Motor neuron (in vitro differentiated cells): ENCODE results near the gene SPINK5. TPM values are rescaled to one million over a fixed set of nuclear protein-coding genes. Genes with fewer than 3 reads are reported as not detected.
"Not testable (repeated sequence)": the region's sequence is repeated elsewhere in the genome, so short reads cannot be mapped to it uniquely, and the experiment has no call there.

Experiments used
- ATAC-seq, 8 experiments: fragments of 200-7000 bp; cut with Tn5 transposase; replicated peaks in 6 of 8; 2 replicates each; pipeline ENCODE4 v1.8.0; 2021; ENCODE audit warnings: mild to moderate bottlenecking in 8 of 8, moderate library complexity in 8 of 8
- H3K27ac ChIP-seq, 2 donors: fragments of 250-450 bp; sonication (Bioruptor Pico); 2 replicates each; pipeline ENCODE4 v1.9.0; 2021; ENCODE audit warnings: antibody characterized with exemption in 2 of 2, mild to moderate bottlenecking in 2 of 2, moderate library complexity in 1 of 2
- H3K4me1 ChIP-seq, 2 donors: fragments of 250-450 bp; sonication (Bioruptor Pico); replicated peaks in 1 of 2; 2 replicates each; pipeline ENCODE4 v1.6.1; 2021; ENCODE audit warnings: antibody characterized with exemption in 2 of 2, mild to moderate bottlenecking in 2 of 2, moderate library complexity in 1 of 2
- H3K4me3 ChIP-seq, 5 donors: fragments of 250-450 bp; sonication (Bioruptor Pico); 2 replicates each; pipeline ENCODE4 v1.9.0; 2021; ENCODE audit warnings: antibody characterized with exemption in 5 of 5, mild to moderate bottlenecking in 5 of 5, moderate library complexity in 4 of 5
- WGBS, 10 experiments: fragments of 450-650 bp; shearing (Covaris generic); methylation state at CpG; one replicate each; pipeline ENCODE4 v1.0.0; 2022; 5-methylcytosine and 5-hydroxymethylcytosine counted together
- in situ Hi-C, 9 experiments: fragments of 400-800 bp; cut with MboI; loops; one replicate each; pipeline ENCODE4 v1.15.0; 2021; ENCODE audit warnings: low sequenced_read_pairs in 9 of 9, low pct_unique_long_range_greater_than_20kb in 2 of 9; ENCODE audit not compliant: unreplicated experiment in 9 of 9
- total RNA-seq, 8 experiments: library from RNA; unstranded; fragments of 300-600 nt; gene quantifications; 2 replicates each; pipeline versions ENCODE4 v1.2.3 to v1.2.4, GENCODE V29; 2022

SPINK5 gene, protein sequence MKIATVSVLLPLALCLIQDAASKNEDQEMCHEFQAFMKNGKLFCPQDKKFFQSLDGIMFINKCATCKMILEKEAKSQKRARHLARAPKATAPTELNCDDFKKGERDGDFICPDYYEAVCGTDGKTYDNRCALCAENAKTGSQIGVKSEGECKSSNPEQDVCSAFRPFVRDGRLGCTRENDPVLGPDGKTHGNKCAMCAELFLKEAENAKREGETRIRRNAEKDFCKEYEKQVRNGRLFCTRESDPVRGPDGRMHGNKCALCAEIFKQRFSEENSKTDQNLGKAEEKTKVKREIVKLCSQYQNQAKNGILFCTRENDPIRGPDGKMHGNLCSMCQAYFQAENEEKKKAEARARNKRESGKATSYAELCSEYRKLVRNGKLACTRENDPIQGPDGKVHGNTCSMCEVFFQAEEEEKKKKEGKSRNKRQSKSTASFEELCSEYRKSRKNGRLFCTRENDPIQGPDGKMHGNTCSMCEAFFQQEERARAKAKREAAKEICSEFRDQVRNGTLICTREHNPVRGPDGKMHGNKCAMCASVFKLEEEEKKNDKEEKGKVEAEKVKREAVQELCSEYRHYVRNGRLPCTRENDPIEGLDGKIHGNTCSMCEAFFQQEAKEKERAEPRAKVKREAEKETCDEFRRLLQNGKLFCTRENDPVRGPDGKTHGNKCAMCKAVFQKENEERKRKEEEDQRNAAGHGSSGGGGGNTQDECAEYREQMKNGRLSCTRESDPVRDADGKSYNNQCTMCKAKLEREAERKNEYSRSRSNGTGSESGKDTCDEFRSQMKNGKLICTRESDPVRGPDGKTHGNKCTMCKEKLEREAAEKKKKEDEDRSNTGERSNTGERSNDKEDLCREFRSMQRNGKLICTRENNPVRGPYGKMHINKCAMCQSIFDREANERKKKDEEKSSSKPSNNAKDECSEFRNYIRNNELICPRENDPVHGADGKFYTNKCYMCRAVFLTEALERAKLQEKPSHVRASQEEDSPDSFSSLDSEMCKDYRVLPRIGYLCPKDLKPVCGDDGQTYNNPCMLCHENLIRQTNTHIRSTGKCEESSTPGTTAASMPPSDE
- total RNA-seq: 1 to 10 TPM in 1 of 8 experiments, under 1 TPM in 4, not detected in 3; 0.05 to 8.3 (median 0.15) TPM

DNA sequence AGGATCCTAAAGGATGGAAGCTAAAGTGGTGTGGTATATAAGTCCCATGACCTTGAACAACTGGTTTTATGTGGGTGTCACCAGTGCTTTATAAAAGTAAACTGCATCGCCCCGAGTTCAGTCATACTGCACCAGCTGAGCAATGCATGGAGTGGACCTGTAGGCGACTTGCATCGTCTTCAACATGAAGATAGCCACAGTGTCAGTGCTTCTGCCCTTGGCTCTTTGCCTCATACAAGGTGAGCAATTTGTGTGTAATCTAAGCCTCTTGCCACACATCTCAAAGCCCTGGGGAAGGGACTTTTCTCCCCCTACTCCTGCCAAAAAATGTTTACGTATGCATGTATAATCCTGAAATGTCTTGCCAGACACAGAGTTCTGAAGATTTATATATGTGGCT, at the start of gene SPINK5:
Gene SPINK5 (plus strand): TSS at position 120 of the 400 bp plus-strand sequence. CDS start 65 bp downstream, at position 185.
- in situ Hi-C loops: no loop called here
- Histone ChIP-seq H3K27ac (no peak within 1 kb of the TSS), H3K4me3 (no peak within 1 kb of the TSS), H3K4me1 (no peaks in the 10 kb centered on the region)
- ATAC-seq: no peak
- WGBS, 10 experiments: 14 to 100% (median 88%) methylated on average over 1 to 4 of the region's 5 CpGs; no CpG with 5 or more reads in 5 of the 10 experiments

GRCh38 chr5:148014276-148014675, 49.5 kb upstream of the SPINK5 start:
- in situ Hi-C loops: no loop called here
- 13 to 100% (median 72%) methylated on average over 1 to 3 of the region's 3 CpGs; no CpG with 5 or more reads in 1 of the 10 experiments for WGBS, 10 experiments
- ATAC-seq: peak in 4 of 8 experiments; percentile 11 to 57 (median 35)
- Histone ChIP-seq H3K4me1 (no peaks in the 10 kb centered on the region), H3K4me3 (no peak overlapping the region), H3K27ac (no peak overlapping the region)

GRCh38 chr5:148020257-148020988, 43.4 kb upstream of the SPINK5 start:
- in situ Hi-C loops: no loop called here
- peak in 2 of 8 experiments; percentile 55 to 57 for ATAC-seq
- H3K4me1 ChIP-seq: no peaks in the 10 kb centered on the region
- WGBS, 10 experiments: 18 to 100% (median 90%) methylated on average over 1 to 3 of the region's 3 CpGs
- H3K4me3 ChIP-seq: no peak overlapping the region
- no peak overlapping the region for H3K27ac ChIP-seq

GRCh38 chr5:148027505-148027904, 36.3 kb upstream of the SPINK5 start:
- in situ Hi-C loops: no loop called here
- H3K4me3 ChIP-seq: no peak overlapping the region
- H3K27ac ChIP-seq: no peak overlapping the region
- WGBS, 10 experiments: 0 to 94% (median 81%) methylated on average over 2 to 3 of the region's 3 CpGs
- H3K4me1 ChIP-seq: no peaks in the 10 kb centered on the region
- no peak for ATAC-seq

GRCh38 chr5:148029131-148029530, 34.6 kb upstream of the SPINK5 start:
- Histone ChIP-seq H3K4me1 (peaks cover 0 to 3% of the 10 kb centered on the region in 2 donors), H3K27ac (no peak overlapping the region), H3K4me3 (no peak overlapping the region)
- in situ Hi-C loops: no loop called here
- 5 to 97% (median 90%) methylated on average over 2 to 4 of the region's 4 CpGs for WGBS, 10 experiments
- no peak for ATAC-seq

DNA sequence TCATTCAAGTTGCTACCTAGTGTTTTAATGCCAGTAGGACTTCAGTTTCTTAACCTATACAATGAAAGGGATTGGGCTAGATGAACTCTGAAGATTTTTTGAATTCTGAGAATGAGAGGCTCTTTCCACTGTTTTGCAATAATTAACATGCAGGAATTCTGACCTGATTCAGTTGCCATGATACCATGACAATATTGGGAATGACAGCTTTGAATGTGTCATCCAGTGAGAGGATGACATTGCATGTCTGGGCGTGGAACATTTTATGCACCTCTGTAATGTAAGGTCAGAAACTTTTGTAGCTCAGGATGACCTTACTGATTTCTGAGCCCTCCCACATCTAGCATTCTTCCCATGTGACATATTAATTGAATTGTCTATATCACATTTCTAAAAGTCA, 30.6 kb upstream of the SPINK5 start:
- Histone ChIP-seq H3K27ac (no peak overlapping the region), H3K4me3 (no peak overlapping the region), H3K4me1 (peaks cover 0 to 3% of the 10 kb centered on the region in 2 donors)
- in situ Hi-C loops: no loop called here
- 0 to 50% (median 33%) methylated on average over 1 of the region's 1 CpG; no CpG with 5 or more reads in 5 of the 10 experiments for WGBS, 10 experiments
- ATAC-seq: peak; percentile 57 to 99 (median 80)

DNA sequence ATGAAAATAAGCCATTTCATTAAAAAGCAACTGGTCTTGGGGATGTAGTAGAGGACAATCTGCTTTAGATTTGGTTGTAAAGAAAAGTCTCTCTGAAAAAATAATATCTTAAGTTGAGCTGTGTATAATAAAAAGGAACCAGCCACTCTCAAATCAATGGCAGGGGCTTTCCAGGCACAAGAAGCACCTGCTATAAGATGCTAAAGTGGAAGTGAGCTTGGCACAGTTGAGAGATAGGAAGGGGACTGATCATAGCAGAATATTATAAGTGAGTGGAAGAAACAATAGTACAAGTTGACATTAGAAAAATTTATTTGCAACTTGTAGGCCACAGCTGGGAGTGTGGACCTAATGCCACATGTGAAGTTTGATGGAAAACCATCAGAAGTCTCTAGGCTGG, 28.1 kb upstream of the SPINK5 start:
- Histone ChIP-seq H3K4me3 (no peak overlapping the region), H3K27ac (no peak overlapping the region), H3K4me1 (peaks cover 0 to 3% of the 10 kb centered on the region in 2 donors)
- ATAC-seq: no peak
- in situ Hi-C loops: no loop called here

GRCh38 chr5:148042881-148043280, 20.9 kb upstream of the SPINK5 start:
- 15 to 100% (median 90%) methylated on average over 2 to 5 of the region's 5 CpGs; no CpG with 5 or more reads in 3 of the 10 experiments for WGBS, 10 experiments
- Histone ChIP-seq H3K27ac (no peak overlapping the region), H3K4me1 (no peaks in the 10 kb centered on the region), H3K4me3 (no peak overlapping the region)
- peak in 2 of 8 experiments; percentile 40 to 54 for ATAC-seq
- in situ Hi-C loops: no loop called here

- ATAC-seq: no peak
- Histone ChIP-seq H3K4me1 (no peaks in the 10 kb centered on the region), H3K4me3 (no peak overlapping the region), H3K27ac (no peak overlapping the region)
- in situ Hi-C loops: no loop called here
- WGBS, 10 experiments: 27 to 100% (median 93%) methylated on average over 2 of the region's 2 CpGs; no CpG with 5 or more reads in 4 of the 10 experiments
These were observed 20.1 kb upstream of the SPINK5 start for GRCh38 chr5:148043705-148044104.

- ATAC-seq, in situ Hi-C loops, H3K4me3 ChIP-seq, H3K27ac ChIP-seq, H3K4me1 ChIP-seq: not testable (repeated sequence)
- WGBS, 10 experiments: 9 to 86% (median 67%) methylated on average over 1 to 2 of the region's 2 CpGs; no CpG with 5 or more reads in 1 of the 10 experiments
These were observed 8.6 kb upstream of the SPINK5 start for GRCh38 chr5:148055160-148055559.

- 12 to 83% (median 56%) methylated on average over 1 to 2 of the region's 2 CpGs; no CpG with 5 or more reads in 2 of the 10 experiments for WGBS, 10 experiments
- no peak for ATAC-seq
- in situ Hi-C loops: no loop called here
These were observed 3.5 kb upstream of the SPINK5 start for GRCh38 chr5:148060309-148060708.

DNA sequence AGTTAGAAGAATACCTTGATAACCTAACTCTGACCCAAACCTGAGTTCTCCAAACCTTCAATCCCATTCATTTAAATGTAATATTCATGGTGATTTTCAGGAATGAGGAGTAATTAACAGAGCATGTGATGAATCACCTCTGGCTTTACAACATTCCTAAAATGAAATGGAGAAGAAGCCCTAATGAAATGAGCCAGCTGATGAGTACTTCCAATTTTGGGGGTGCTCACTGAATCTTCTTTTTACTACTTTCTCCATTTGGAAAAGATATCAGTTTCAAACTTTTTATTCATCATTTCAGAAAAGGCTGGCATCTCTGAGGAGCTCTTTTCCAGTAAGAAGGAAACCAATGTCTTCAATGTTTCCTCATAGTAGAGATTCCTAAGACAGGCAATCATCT, 2.9 kb upstream of the SPINK5 start:
- no peak overlapping the region for H3K4me3 ChIP-seq
- no peak overlapping the region for H3K27ac ChIP-seq
- ATAC-seq: no peak
- H3K4me1 ChIP-seq: no peaks in the 10 kb centered on the region
- in situ Hi-C loops: no loop called here

More at GRCh38 chr5:148060309-148060708, 3.5 kb upstream of the SPINK5 start:
- Histone ChIP-seq H3K27ac (no peak overlapping the region), H3K4me3 (no peak overlapping the region), H3K4me1 (no peaks in the 10 kb centered on the region)
